CD14-positive monocyte (primary cell): ENCODE measurements around the gene ABHD16B. TPM values are rescaled to one million over a fixed set of nuclear protein-coding genes. Genes with fewer than 3 reads are reported as not detected.

Experiments
- DNase-seq, 3 donors: peaks; one replicate each; pipeline ENCODE4 v3.0.0-alpha.2; 2011 to 2022
- H2AFZ ChIP-seq: 2 replicates; pipeline ENCODE4 v1.6.0; 2012; ENCODE audit warnings: mild to moderate bottlenecking, low read depth, low read length, inconsistent platforms; ENCODE audit not compliant: insufficient read depth, poor library complexity, severe bottlenecking
- H3K27ac ChIP-seq, 2 donors: 1 replicate in 1 of 2; 2 replicates in 1 of 2; pipeline ENCODE4 v1.5.1; 2012 to 2013; ENCODE audit warnings: low read length in 2 of 2, control low read depth in 1 of 2, inconsistent platforms in 1 of 2, low read depth in 1 of 2, mild to moderate bottlenecking in 1 of 2
- H3K27me3 ChIP-seq, 2 donors: one replicate each; pipeline versions ENCODE4 v1.6.0 to v1.6.1; 2011 to 2013; ENCODE audit warnings: low read length in 2 of 2; ENCODE audit not compliant: control insufficient read depth in 2 of 2, insufficient read depth in 2 of 2
- H3K36me3 ChIP-seq, 2 donors: replicated peaks in 1 of 2; 1 replicate in 1 of 2; 2 replicates in 1 of 2; pipeline versions ENCODE4 v1.5.1 to v1.6.1; 2012 to 2013; ENCODE audit warnings: low read length in 2 of 2, control low read depth in 1 of 2, inconsistent platforms in 1 of 2, mild to moderate bottlenecking in 1 of 2; ENCODE audit not compliant: insufficient read depth in 2 of 2, control insufficient read depth in 1 of 2
- H3K4me1 ChIP-seq, 2 donors: 1 replicate in 1 of 2; 2 replicates in 1 of 2; pipeline versions ENCODE4 v1.5.1 to v1.6.1; 2012 to 2013; ENCODE audit warnings: low read length in 2 of 2, control low read depth in 1 of 2, inconsistent platforms in 1 of 2, mild to moderate bottlenecking in 1 of 2, moderate library complexity in 1 of 2; ENCODE audit not compliant: insufficient read depth in 2 of 2, control insufficient read depth in 1 of 2
- H3K4me2 ChIP-seq: replicated peaks from 2 replicates; pipeline ENCODE3; 2012; ENCODE audit warnings: low read length, moderate library complexity, mild to moderate bottlenecking; ENCODE audit not compliant: poor library complexity, severe bottlenecking; ENCODE audit errors: extremely low read depth
- H3K4me3 ChIP-seq, 3 experiments: fragments of 200-600 bp in 1 of 3; sonication (generic) in 1 of 3; replicated peaks in 1 of 3; 1 replicate in 2 of 3; 2 replicates in 1 of 3; pipeline ENCODE4 v1.5.1; 2011 to 2013; ENCODE audit warnings: low read length in 3 of 3, mild to moderate bottlenecking in 3 of 3, control low read depth in 2 of 3, low read depth in 2 of 3, inconsistent platforms in 1 of 3, moderate library complexity in 1 of 3
- H3K79me2 ChIP-seq: 2 replicates; pipeline ENCODE4 v1.6.0; 2012; ENCODE audit warnings: mild to moderate bottlenecking, control low read depth, inconsistent platforms, low read length, moderate library complexity; ENCODE audit not compliant: insufficient read depth
- H3K9ac ChIP-seq: 2 replicates; pipeline ENCODE4 v1.6.0; 2017; ENCODE audit warnings: low read length, mild to moderate bottlenecking; ENCODE audit not compliant: insufficient read depth, poor library complexity, severe bottlenecking
- H3K9me3 ChIP-seq, 2 donors: replicated peaks in 1 of 2; 1 replicate in 1 of 2; 2 replicates in 1 of 2; pipeline versions ENCODE4 v1.5.1 to v1.6.1; 2012 to 2013; ENCODE audit warnings: low read length in 2 of 2, control low read depth in 1 of 2; ENCODE audit not compliant: control insufficient read depth in 1 of 2, insufficient read depth in 1 of 2
- H4K20me1 ChIP-seq: 2 replicates; pipeline ENCODE4 v1.6.0; 2012; ENCODE audit warnings: mild to moderate bottlenecking, low read length, control low read depth, moderate library complexity; ENCODE audit not compliant: insufficient read depth
- H3K27ac Mint-ChIP-seq, 7 donors: one replicate each; pipeline ENCODE4 v1.8.0; 2020; ENCODE audit warnings: mild to moderate bottlenecking in 7 of 7, mixed read lengths in 7 of 7, moderate library complexity in 6 of 7, inconsistent platforms in 2 of 7
- H3K27me3 Mint-ChIP-seq, 3 donors: one replicate each; pipeline ENCODE4 v1.8.0; 2021 to 2022; ENCODE audit warnings: low read depth in 3 of 3, mild to moderate bottlenecking in 3 of 3, mixed read lengths in 3 of 3, moderate library complexity in 3 of 3, inconsistent platforms in 1 of 3
- H3K36me3 Mint-ChIP-seq, 2 donors: one replicate each; pipeline ENCODE4 v1.8.0; 2020; ENCODE audit warnings: mixed read lengths in 2 of 2, inconsistent platforms in 1 of 2, mild to moderate bottlenecking in 1 of 2
- H3K4me1 Mint-ChIP-seq: one replicate; pipeline ENCODE4 v1.8.0; 2020; ENCODE audit warnings: mild to moderate bottlenecking, mixed read lengths
- H3K4me3 Mint-ChIP-seq, 2 donors: one replicate each; pipeline ENCODE4 v1.8.0; 2020; ENCODE audit warnings: mild to moderate bottlenecking in 2 of 2, mixed read lengths in 2 of 2, moderate library complexity in 1 of 2
- H3K9me3 Mint-ChIP-seq, 7 donors: one replicate each; pipeline ENCODE4 v1.8.0; 2020 to 2022; ENCODE audit warnings: mixed read lengths in 7 of 7, mild to moderate bottlenecking in 6 of 7, moderate library complexity in 6 of 7, inconsistent platforms in 2 of 7
- CTCF ChIP-seq: fragments of 200-600 bp; IDR thresholded peaks from one replicate; pipeline ENCODE4 v1.8.0; 2022; ENCODE audit warnings: antibody characterized with exemption, mild to moderate bottlenecking
- WGBS: methylation state at CpG from one replicate; pipeline ENCODE4 v1.1.5; 2013; ENCODE audit warnings: missing lambda C conversion rate; ENCODE audit not compliant: insufficient coverage; 5-methylcytosine and 5-hydroxymethylcytosine counted together
- intact Hi-C, 2 donors: fragments of 100-400 bp; cut with micrococcal nuclease; formaldehyde crosslinking; loops; one replicate each; pipeline versions ENCODE4 v1.15.0 to v1.15.1; 2023
- polyA plus RNA-seq, 3 donors: library from polyadenylated mRNA; depleted of rRNA in 1 of 3; unstranded in 2 of 3; stranded (reverse) in 1 of 3; fragments of 300-500 nt in 2 of 3; fragments of >200 nt in 1 of 3; fragmentation: Illumina TruSeq in 2 of 3; gene quantifications; 1 replicate in 2 of 3; 2 replicates in 1 of 3; pipeline ENCODE4 v1.2.3, GENCODE V29; 2012 to 2021

The ABHD16B gene
- polyA plus RNA-seq, 3 donors: not detected

DNA sequence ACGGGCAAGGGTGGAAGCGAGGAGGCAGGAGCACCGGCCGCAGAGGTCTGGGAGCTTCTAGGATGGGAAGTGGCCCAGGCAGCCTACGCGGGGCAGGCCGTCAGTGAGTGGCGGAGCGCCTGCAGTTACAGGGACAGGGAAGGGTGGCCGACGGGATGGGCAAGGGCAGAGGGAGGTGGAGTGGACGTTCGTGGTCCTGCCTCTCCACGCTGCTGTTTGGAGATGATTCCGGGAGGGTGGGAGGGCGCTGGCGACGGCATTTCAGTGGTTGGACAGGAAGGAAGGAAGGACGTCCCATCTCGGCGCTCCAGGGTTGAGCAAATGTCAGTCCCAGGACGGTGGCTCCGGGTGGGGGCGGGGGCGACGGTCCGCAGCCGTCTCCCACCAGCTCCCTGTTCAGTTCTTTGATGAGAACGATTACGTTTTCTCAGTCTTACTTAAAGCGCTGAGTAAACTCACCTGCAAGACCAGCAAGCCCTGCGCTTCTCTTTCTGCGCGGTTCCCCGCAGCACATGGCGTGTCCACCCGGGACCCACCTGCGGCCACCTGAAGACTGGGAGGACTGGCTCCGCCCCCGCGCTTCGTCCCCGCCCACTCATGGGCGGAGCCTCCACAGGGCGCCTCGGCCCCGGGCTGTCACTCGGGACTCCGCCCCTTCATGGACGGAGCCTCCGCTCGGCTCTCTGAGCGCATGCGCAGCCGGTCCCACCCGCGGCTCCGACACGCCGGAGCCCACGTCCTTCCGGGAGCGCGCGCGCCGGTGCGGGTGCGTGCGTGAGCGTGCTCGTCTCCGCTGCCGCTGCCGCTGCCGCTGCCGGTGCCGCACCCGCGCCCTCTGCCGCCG is 33.3 kb downstream of the ABHD16B start, which contains the start of gene DNAJC5:
Gene DNAJC5 (plus strand): TSS at position 769 of the 844 bp plus-strand sequence. CDS start 33,220 bp downstream, outside the sequence.
- intact Hi-C loops: loop anchor here in 1 of 2 donors (5.0 to 10.0 kb wide), 2 partner anchors 63 to 330 kb away; partner anchors contain the start of gene UCKL1
- Histone ChIP-seq H3K36me3 (peaks cover 29 to 44% of the 10 kb centered on the region in 2 donors), H3K79me2 (peaks cover 55% of the 10 kb centered on the region), H3K4me1 (peaks cover 52 to 60% of the 10 kb centered on the region in 2 donors), H3K4me2 (peak within 1 kb of the TSS; percentile 96), H3K9ac (peak within 1 kb of the TSS; percentile 78), H3K27me3 (no peaks in the 10 kb centered on the region), H3K27ac (peak within 1 kb of the TSS; percentile 90 to 93), H4K20me1 (peaks cover 91% of the 10 kb centered on the region), H3K4me3 (peak within 1 kb of the TSS; percentile 80 to 96 (median 80)), H3K9me3 (no peaks in the 10 kb centered on the region), H2AFZ (peak within 1 kb of the TSS; percentile 1)
- WGBS: under 1% methylated on average over 69 of the region's 82 CpGs
- DNase-seq: peak; percentile 95 to 96 (median 95)
- TF ChIP-seq CTCF: no peak
- Mint-ChIP-seq H3K9me3 (no peaks in the 10 kb centered on the region), H3K4me3 (peak within 1 kb of the TSS; percentile 92 to 95), H3K4me1 (peaks cover 55% of the 10 kb centered on the region), H3K36me3 (peaks cover 43 to 57% of the 10 kb centered on the region in 2 donors), H3K27ac (peak within 1 kb of the TSS; percentile 96 to 99 (median 98)), H3K27me3 (no peaks in the 10 kb centered on the region)

DNA sequence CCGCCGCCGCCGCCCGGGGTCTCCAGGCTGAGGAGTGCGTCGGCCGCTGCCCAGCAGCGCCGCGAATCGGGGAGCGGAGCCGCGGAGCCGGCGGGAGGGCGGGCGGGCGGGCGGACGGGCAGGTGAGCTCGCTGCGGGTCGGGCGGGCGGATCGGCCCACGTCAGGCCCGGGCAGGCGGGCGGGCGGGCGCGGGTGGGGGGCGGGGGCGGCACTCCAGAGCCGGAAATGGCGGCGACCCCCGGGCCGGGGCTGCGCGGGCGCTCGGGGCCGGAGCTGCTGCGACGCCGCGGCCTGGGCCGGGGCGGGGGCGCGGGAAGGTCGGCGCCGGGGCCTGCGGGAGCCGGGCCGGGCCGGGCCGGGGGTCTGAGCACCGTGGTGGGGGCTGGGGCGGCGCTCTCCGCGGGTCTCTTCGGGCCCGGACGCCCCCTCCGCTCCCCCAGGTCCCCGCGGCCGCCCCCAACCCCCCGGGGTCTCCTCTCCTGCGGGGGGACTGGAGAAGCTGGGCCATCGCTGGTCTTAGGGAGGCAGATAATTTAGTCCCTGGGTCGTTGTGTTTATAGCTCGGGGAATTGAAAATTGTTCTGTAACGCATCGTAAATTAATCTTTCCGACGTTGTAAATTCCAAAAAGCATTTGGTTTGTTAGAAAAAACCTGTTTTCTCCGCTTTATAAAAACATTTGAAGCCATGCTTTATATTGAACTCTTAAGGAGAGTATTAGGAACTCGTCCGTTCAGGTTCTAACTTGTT is 34.1 kb downstream of the ABHD16B start:
- Histone ChIP-seq H3K4me1 (peaks cover 52 to 60% of the 10 kb centered on the region in 2 donors), H3K9ac (peak overlapping the region; percentile 78), H3K4me2 (peak overlapping the region; percentile 96), H3K27ac (peak overlapping the region; percentile 90 to 93), H2AFZ (no peak overlapping the region), H3K9me3 (no peaks in the 10 kb centered on the region), H3K79me2 (peaks cover 58% of the 10 kb centered on the region), H3K36me3 (peaks cover 21 to 36% of the 10 kb centered on the region in 2 donors), H4K20me1 (peaks cover 91% of the 10 kb centered on the region), H3K4me3 (peak overlapping the region; percentile 80 to 96 (median 80)), H3K27me3 (no peaks in the 10 kb centered on the region)
- no peak for TF ChIP-seq CTCF
- peak overlapping the region; percentile 92 to 95 for H3K4me3 Mint-ChIP-seq
- DNase-seq: no peak
- no peaks in the 10 kb centered on the region for H3K9me3 Mint-ChIP-seq
- peak overlapping the region; percentile 96 to 99 (median 98) for H3K27ac Mint-ChIP-seq
- intact Hi-C loops: loop anchor here in 1 of 2 donors (5.0 to 10.0 kb wide), 2 partner anchors 62 to 331 kb away; partner anchors contain the start of gene UCKL1
- peaks cover 55% of the 10 kb centered on the region for H3K4me1 Mint-ChIP-seq
- peaks cover 36 to 49% of the 10 kb centered on the region in 2 donors for H3K36me3 Mint-ChIP-seq
- H3K27me3 Mint-ChIP-seq: no peaks in the 10 kb centered on the region
- under 1% methylated on average over 33 of the region's 87 CpGs for WGBS
